ENCODE data around the gene DEGS1.
A peak's percentile ranks its signal among the peaks of the same experiment; 100 is the strongest.

DEGS1 gene

DNA sequence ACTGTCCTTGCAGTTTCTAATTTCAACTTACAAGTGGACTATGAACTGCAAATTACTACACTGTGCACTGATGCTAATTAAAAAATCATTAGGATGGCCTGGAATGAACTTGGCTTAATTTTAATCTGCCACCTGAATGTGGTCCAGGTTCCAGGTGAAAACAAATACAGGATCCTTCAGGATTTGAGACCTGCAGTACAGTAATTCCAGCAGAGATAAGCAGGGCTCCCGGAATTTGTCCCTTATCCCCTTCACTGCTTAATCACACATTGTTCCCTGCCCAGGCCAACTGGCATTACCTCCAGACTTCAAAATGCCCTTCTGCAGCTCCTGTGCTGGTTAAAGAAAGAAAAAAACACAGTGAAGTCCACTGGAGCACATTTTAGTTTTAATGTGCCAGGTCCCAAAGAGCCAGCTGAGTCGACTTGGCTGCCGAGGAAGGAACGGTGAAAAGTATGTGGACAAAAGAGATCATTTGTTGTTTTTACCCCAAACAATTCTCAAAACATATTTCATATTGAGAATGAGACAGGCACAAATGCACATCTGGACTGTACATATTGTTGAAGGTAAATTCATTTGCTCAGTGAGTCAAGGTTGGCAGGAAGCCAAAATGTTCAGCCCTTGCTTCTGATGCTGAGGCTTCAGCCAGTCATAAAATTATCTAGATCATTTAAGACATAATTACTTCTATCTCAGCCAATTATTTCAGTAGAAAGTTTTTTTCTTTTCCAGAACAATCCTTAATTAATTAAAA is 28.3 kb downstream of the DEGS1 start:
- no peak overlapping the region for H3K9ac ChIP-seq (ENCODE audit: low read length)
- no peaks in the 10 kb centered on the region for H3F3A ChIP-seq (ENCODE audit: insufficient read depth, low read length)
- no peaks in the 10 kb centered on the region for H3K9me2 ChIP-seq (replicated peaks; ENCODE audit: insufficient read depth, low read length)
- no peaks in the 10 kb centered on the region for H4K20me1 ChIP-seq (ENCODE audit: insufficient read depth, low read length)
- H3K27ac ChIP-seq (ENCODE audit: low read length), result no peak overlapping the region
- H3K4me2 ChIP-seq (ENCODE audit: low read depth, low read length), result no peak overlapping the region
- H3K36me3 ChIP-seq (replicated peaks; ENCODE audit: insufficient read depth, low read length), result no peaks in the 10 kb centered on the region
- no peaks in the 10 kb centered on the region for H3K27me3 ChIP-seq (replicated peaks; ENCODE audit: insufficient read depth, low read length)
- H3K79me2 ChIP-seq (ENCODE audit: low read length), result no peaks in the 10 kb centered on the region
- TF ChIP-seq EZH2 (optimal IDR thresholded peaks at IDR 0.05; ENCODE audit: low read depth, low read length), result no peak
- TF ChIP-seq, protein P1, sequence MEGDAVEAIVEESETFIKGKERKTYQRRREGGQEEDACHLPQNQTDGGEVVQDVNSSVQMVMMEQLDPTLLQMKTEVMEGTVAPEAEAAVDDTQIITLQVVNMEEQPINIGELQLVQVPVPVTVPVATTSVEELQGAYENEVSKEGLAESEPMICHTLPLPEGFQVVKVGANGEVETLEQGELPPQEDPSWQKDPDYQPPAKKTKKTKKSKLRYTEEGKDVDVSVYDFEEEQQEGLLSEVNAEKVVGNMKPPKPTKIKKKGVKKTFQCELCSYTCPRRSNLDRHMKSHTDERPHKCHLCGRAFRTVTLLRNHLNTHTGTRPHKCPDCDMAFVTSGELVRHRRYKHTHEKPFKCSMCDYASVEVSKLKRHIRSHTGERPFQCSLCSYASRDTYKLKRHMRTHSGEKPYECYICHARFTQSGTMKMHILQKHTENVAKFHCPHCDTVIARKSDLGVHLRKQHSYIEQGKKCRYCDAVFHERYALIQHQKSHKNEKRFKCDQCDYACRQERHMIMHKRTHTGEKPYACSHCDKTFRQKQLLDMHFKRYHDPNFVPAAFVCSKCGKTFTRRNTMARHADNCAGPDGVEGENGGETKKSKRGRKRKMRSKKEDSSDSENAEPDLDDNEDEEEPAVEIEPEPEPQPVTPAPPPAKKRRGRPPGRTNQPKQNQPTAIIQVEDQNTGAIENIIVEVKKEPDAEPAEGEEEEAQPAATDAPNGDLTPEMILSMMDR (IDR thresholded peaks at IDR 0.05; ENCODE audit: low read length), result no peak
- no peak for TF ChIP-seq EZH2phosphoT487 (IDR thresholded peaks at IDR 0.05; ENCODE audit: low read length)
- H3K4me1 ChIP-seq (ENCODE audit: low read length), result no peaks in the 10 kb centered on the region
- H3K9me3 ChIP-seq (replicated peaks; ENCODE audit: insufficient read depth, low read length), result no peaks in the 10 kb centered on the region
- no peak overlapping the region for H2AFZ ChIP-seq (ENCODE audit: low read length)
- H3K4me3 ChIP-seq (ENCODE audit: low read length), result no peak overlapping the region
- no peak for DNase-seq

DNA sequence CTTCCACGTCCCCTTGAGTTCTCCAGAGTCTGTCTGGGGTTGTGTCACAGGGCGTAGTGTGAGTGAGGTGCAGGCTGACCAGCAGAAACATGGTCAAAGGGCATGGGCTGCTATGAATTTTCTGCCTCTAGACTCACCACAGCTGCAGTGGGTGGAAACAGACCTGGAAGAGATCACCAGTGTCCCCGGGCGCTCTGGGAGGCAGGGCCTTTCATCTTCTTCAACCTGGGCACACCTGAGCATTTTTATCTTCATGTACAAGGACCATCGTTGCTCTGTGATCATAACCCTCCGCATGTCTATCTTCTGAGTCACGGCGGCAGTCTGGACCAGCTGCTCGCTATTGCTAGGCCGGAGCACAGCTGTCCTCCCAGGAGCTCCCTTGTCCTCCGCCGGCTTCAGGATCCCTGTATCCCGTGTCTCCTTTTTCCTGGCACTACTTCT is 29.6 kb downstream of the DEGS1 start:
- H3K4me1 ChIP-seq (ENCODE audit: low read length), result no peaks in the 10 kb centered on the region
- H3K9me3 ChIP-seq (replicated peaks; ENCODE audit: insufficient read depth, low read length), result no peaks in the 10 kb centered on the region
- no peaks in the 10 kb centered on the region for H4K20me1 ChIP-seq (ENCODE audit: insufficient read depth, low read length)
- no peak overlapping the region for H3K9ac ChIP-seq (ENCODE audit: low read length)
- H3F3A ChIP-seq (ENCODE audit: insufficient read depth, low read length), result no peaks in the 10 kb centered on the region
- TF ChIP-seq EZH2phosphoT487 (IDR thresholded peaks at IDR 0.05; ENCODE audit: low read length), result no peak
- TF ChIP-seq, protein P1 (IDR thresholded peaks at IDR 0.05; ENCODE audit: low read length), result no peak
- no peak for TF ChIP-seq EZH2 (optimal IDR thresholded peaks at IDR 0.05; ENCODE audit: low read depth, low read length)
- H3K4me3 ChIP-seq (ENCODE audit: low read length), result no peak overlapping the region
- H3K9me2 ChIP-seq (replicated peaks; ENCODE audit: insufficient read depth, low read length), result no peaks in the 10 kb centered on the region
- no peaks in the 10 kb centered on the region for H3K79me2 ChIP-seq (ENCODE audit: low read length)
- no peaks in the 10 kb centered on the region for H3K36me3 ChIP-seq (replicated peaks; ENCODE audit: insufficient read depth, low read length)
- H3K4me2 ChIP-seq (ENCODE audit: low read depth, low read length), result no peak overlapping the region
- H3K27ac ChIP-seq (ENCODE audit: low read length), result no peak overlapping the region
- no peak for DNase-seq
- no peaks in the 10 kb centered on the region for H3K27me3 ChIP-seq (replicated peaks; ENCODE audit: insufficient read depth, low read length)
- peak overlapping the region; percentile 18; the same call in 1 of the 2 replicates for H2AFZ ChIP-seq (ENCODE audit: low read length)

DNA sequence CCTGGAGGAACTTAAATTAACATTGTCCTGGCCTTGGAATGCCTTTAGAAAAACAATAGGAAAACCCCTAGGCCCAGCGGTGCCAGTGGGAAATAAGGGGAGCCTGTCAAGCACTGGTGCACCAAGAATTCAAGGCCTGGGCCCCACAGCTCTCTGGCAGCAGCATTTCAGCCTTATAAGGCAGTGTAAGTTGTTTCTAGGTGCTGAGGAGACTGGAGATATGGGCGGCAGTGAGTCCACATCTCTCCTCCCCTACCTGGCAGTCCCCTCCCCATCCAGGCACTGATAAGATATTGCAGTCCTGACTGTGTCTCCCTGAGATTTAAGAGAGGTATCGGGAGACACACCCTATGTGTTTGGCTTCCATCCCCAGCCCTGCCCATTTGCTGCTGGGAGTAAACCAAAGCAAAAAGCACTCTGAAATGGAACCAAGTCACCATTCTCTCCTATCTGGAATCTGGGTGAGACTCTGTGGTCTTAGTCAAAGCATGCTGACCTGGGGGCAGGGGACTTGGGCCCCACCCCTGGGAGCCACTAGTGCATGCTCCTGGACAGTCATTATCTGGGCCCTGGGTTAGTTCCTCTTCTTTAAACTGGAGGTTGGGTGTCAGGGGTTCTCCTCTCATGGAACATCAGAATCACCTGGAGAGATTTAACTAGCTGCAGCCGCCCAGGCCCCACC is 30.5 kb downstream of the DEGS1 start:
- no peak overlapping the region for H3K9ac ChIP-seq (ENCODE audit: low read length)

More for the DNA sequence above, 30.5 kb downstream of the DEGS1 start:
- no peak for DNase-seq
- Histone ChIP-seq H3K4me1 (ENCODE audit: low read length) (no peaks in the 10 kb centered on the region), H3K4me3 (ENCODE audit: low read length) (no peak overlapping the region), H3K9me3 (replicated peaks; ENCODE audit: insufficient read depth, low read length) (no peaks in the 10 kb centered on the region), H3K79me2 (ENCODE audit: low read length) (no peaks in the 10 kb centered on the region), H2AFZ (ENCODE audit: low read length) (no peak overlapping the region), H3K36me3 (replicated peaks; ENCODE audit: insufficient read depth, low read length) (no peaks in the 10 kb centered on the region), H3F3A (ENCODE audit: insufficient read depth, low read length) (no peaks in the 10 kb centered on the region), H3K27me3 (replicated peaks; ENCODE audit: insufficient read depth, low read length) (no peaks in the 10 kb centered on the region), H3K27ac (ENCODE audit: low read length) (no peak overlapping the region), H3K4me2 (ENCODE audit: low read depth, low read length) (no peak overlapping the region), H3K9me2 (replicated peaks; ENCODE audit: insufficient read depth, low read length) (no peaks in the 10 kb centered on the region), H4K20me1 (ENCODE audit: insufficient read depth, low read length) (no peaks in the 10 kb centered on the region)
- TF ChIP-seq EZH2phosphoT487 (IDR thresholded peaks at IDR 0.05; ENCODE audit: low read length) (no peak), EZH2 (optimal IDR thresholded peaks at IDR 0.05; ENCODE audit: low read depth, low read length) (no peak)
- TF ChIP-seq, protein P1 (IDR thresholded peaks at IDR 0.05; ENCODE audit: low read length), result no peak

All from MM.1S (cell line).